ENCODE data around the gene REEP5. TPM values are rescaled to one million over a fixed set of nuclear protein-coding genes. Genes with fewer than 3 reads are reported as not detected.
"Not testable (repeated sequence)": the region's sequence is repeated elsewhere in the genome, so short reads cannot be mapped to it uniquely, and the experiment has no call there.

Gene REEP5
- total RNA-seq, 1 experiment from 2014 or later = 65.2 TPM

DNA sequence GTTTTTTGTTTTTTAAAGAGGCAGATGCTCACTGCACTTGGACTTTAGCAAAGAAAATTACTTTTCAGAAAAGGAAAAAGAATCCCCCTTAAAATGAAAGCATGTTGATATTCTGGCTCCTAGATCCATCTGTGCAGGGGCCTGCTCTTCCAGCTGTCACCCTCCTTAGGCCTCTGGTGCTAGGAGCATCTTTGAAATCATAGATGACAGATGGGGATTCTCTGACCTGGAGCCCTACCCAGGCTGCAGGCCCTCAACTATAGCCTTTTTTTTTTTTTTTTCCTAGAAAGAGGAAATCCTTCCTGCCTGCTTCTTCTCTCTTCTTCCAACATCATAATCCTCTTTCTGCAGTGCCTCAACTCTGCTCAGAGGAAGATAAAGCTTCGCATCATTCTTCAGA lies 38.3 kb upstream of the REEP5 start:
- intact Hi-C loops (cut with micrococcal nuclease) = loop anchor here (5.0 kb wide), 1 partner anchor 98 kb away; the partner anchor contains the start of gene SRP19
- ChIA-PET CTCF (interaction anchor here (0.5 to 2.0 kb wide), 5 partner anchors 12 to 645 kb away, joined by 3 to 6 read pairs (median 4); no protein-coding TSS in a partner anchor), POLR2A (interaction anchor here (0.9 to 2.2 kb wide), 5 partner anchors 16 to 962 kb away, joined by 3 to 12 read pairs (median 4); partner anchors contain the start of genes DCP2 and SRP19)
- no peak for DNase-seq (ENCODE audit: unreplicated experiment)
- H3K27ac Mint-ChIP-seq (ENCODE audit: low read depth, unreplicated experiment) = no peak overlapping the region
- no TSS peak for BruUV-seq (replicated peaks)
- H3K9me3 Mint-ChIP-seq (ENCODE audit: unreplicated experiment) = no peaks in the 10 kb centered on the region
- TF ChIP-seq CTCF (IDR thresholded peaks at IDR 0.05; ENCODE audit: unreplicated experiment) = no peak
- H3K4me3 Mint-ChIP-seq (ENCODE audit: unreplicated experiment) = no peak overlapping the region
- peaks cover 43% of the 10 kb centered on the region for H3K4me1 Mint-ChIP-seq (ENCODE audit: insufficient read depth, unreplicated experiment)
- no peaks in the 10 kb centered on the region for H3K27me3 Mint-ChIP-seq (ENCODE audit: insufficient read depth, unreplicated experiment)
- H3K36me3 Mint-ChIP-seq (ENCODE audit: insufficient read depth, unreplicated experiment) = no peaks in the 10 kb centered on the region

DNA sequence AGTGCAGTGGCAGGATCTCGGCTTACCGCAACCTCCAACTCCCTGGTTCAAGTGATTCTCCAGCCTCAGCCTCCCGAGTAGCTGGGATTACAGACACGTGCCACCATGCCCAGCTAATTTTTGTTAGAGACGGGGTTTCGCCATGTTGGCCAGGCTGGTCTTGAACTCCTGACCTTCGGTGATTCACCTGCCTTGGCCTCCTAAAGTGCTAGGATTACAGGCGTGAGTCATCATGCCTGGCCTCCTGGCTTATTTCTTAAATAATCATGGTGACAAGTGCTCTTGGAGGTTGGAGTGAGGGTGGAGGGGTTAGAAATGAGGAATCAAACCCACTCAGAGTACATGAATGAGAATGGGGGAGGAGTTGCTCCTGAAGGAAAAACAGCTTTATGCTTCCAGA lies 37.8 kb upstream of the REEP5 start:
- DNase-seq (ENCODE audit: unreplicated experiment) = peak; percentile 85
- H3K36me3 Mint-ChIP-seq (ENCODE audit: insufficient read depth, unreplicated experiment); BruUV-seq (replicated peaks); H3K27me3 Mint-ChIP-seq (ENCODE audit: insufficient read depth, unreplicated experiment); H3K27ac Mint-ChIP-seq (ENCODE audit: low read depth, unreplicated experiment); H3K9me3 Mint-ChIP-seq (ENCODE audit: unreplicated experiment); H3K4me3 Mint-ChIP-seq (ENCODE audit: unreplicated experiment): not testable (repeated sequence)
- intact Hi-C loops (cut with micrococcal nuclease) = loop anchor here (5.0 kb wide), 1 partner anchor 98 kb away; the partner anchor contains the start of gene SRP19
- ChIA-PET CTCF (interaction anchor here (0.5 to 0.6 kb wide), 2 partner anchors 413 to 645 kb away, joined by 3 to 4 read pairs; no protein-coding TSS in a partner anchor), POLR2A (interaction anchor here (0.7 to 2.2 kb wide), 5 partner anchors 9 to 961 kb away, joined by 3 to 10 read pairs (median 3); partner anchors contain the start of gene SRP19)
- peaks cover 43% of the 10 kb centered on the region for H3K4me1 Mint-ChIP-seq (ENCODE audit: insufficient read depth, unreplicated experiment)

DNA sequence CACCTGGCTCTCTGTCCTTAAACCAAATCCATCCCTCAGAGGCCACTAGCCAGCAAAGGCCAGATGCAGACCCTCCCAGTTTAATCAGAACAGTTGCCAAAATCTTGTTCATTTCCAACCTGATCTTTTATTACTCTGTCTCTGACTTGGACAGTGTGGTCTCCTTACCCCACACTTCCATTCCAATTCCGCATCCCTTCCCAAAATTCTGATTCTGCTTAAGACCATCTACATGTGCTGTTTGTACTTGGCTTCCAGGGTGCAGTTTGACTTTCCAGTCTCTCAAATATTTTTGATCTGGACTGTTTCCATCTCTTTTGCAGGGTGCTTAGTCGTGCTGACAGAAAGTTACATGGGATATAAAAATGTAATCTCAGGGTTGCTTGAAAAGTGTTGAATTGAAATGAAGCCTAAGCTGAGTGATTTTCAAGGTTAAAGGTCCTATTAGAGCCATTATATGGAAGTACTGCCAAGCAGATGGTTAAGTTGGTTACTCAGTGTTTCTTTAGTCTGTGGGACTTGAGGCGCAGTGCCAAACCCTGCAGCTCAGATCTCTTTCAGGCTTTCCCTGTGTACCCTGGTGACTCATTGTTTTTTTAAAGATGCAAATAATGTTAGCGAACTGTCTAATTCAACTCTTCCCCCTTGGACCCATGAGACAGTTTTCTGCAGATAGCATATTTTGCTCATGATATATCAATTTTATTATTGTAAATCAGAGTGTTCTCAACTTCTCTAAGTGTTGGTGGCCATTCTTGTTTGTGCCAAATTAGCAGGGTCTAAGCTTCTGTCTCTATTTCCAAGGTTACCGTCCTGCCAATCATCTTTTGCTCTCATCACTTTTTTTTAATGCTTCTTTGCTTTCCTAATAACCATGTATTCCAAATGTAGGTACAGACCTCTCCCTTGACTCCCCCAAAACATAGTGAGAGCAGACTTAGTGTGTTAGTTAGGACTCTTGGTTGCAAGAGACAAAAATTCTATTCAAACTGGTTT lies 36.4 kb upstream of the REEP5 start:
- no peak for TF ChIP-seq CTCF (IDR thresholded peaks at IDR 0.05; ENCODE audit: unreplicated experiment)
- H3K36me3 Mint-ChIP-seq (ENCODE audit: insufficient read depth, unreplicated experiment) = no peaks in the 10 kb centered on the region
- H3K27ac Mint-ChIP-seq (ENCODE audit: low read depth, unreplicated experiment) = no peak overlapping the region
- intact Hi-C loops (cut with micrococcal nuclease) = no loop called here
- DNase-seq (ENCODE audit: unreplicated experiment) = peak; percentile 98
- no TSS peak for BruUV-seq (replicated peaks)
- CTCF ChIA-PET = interaction anchor here (0.7 to 1.2 kb wide), 2 partner anchors 44 to 291 kb away, joined by 4 to 5 read pairs; no protein-coding TSS in a partner anchor
- POLR2A ChIA-PET = interaction anchor here (0.6 to 1.9 kb wide), 13 partner anchors 12 to 555 kb away, joined by 3 to 11 read pairs (median 3); partner anchors contain the start of genes DCP2, REEP5, SRP19 and YTHDC2
- no peak overlapping the region for H3K4me3 Mint-ChIP-seq (ENCODE audit: unreplicated experiment)
- H3K4me1 Mint-ChIP-seq (ENCODE audit: insufficient read depth, unreplicated experiment) = peaks cover 36% of the 10 kb centered on the region
- no peaks in the 10 kb centered on the region for H3K9me3 Mint-ChIP-seq (ENCODE audit: unreplicated experiment)
- no peaks in the 10 kb centered on the region for H3K27me3 Mint-ChIP-seq (ENCODE audit: insufficient read depth, unreplicated experiment)

- Mint-ChIP-seq H3K4me3 (ENCODE audit: unreplicated experiment) (no peak overlapping the region), H3K27me3 (ENCODE audit: insufficient read depth, unreplicated experiment) (no peaks in the 10 kb centered on the region), H3K36me3 (ENCODE audit: insufficient read depth, unreplicated experiment) (no peaks in the 10 kb centered on the region), H3K27ac (ENCODE audit: low read depth, unreplicated experiment) (no peak overlapping the region), H3K9me3 (ENCODE audit: unreplicated experiment) (no peaks in the 10 kb centered on the region), H3K4me1 (ENCODE audit: insufficient read depth, unreplicated experiment) (peaks cover 29% of the 10 kb centered on the region)
- CTCF ChIA-PET = interaction anchor here (0.6 kb wide), 1 partner anchor 182 kb away, joined by 3 read pairs; no protein-coding TSS in a partner anchor
- no TSS peak for BruUV-seq (replicated peaks)
- peak; percentile 62 for DNase-seq (ENCODE audit: unreplicated experiment)
- POLR2A ChIA-PET = interaction anchor here (0.7 to 1.9 kb wide), 6 partner anchors 19 to 78 kb away, joined by 3 to 11 read pairs (median 3); partner anchors contain the start of genes DCP2 and REEP5
- TF ChIP-seq CTCF (IDR thresholded peaks at IDR 0.05; ENCODE audit: unreplicated experiment) = no peak
- intact Hi-C loops (cut with micrococcal nuclease) = no loop called here
Observed at GRCh38 chr5:112957036-112957808, 35.2 kb upstream of the REEP5 start.
